GM19240 (cell line): ENCODE results near the gene PCSK1.
"Not testable (repeated sequence)": the region's sequence is repeated elsewhere in the genome, so short reads cannot be mapped to it uniquely, and the experiment has no call there.

ENCODE experiments used
- DNase-seq: peaks from one replicate; pipeline ENCODE4 v3.0.0; 2011; ENCODE audit warnings: low spot score; ENCODE audit not compliant: insufficient read length

Gene PCSK1

GRCh38 chr5:96373381-96373733 lies 59.7 kb downstream of the PCSK1 start:
- no peak for DNase-seq

- DNase-seq: no peak
Measured at GRCh38 chr5:96372726-96373380, 60.2 kb downstream of the PCSK1 start.

- no peak for DNase-seq
Measured at GRCh38 chr5:96370976-96371375, 62.1 kb downstream of the PCSK1 start.

- not testable (repeated sequence) for DNase-seq
Measured at GRCh38 chr5:96367337-96367736, 65.7 kb downstream of the PCSK1 start.

GRCh38 chr5:96354237-96354636 lies 78.8 kb downstream of the PCSK1 start:
- no peak for DNase-seq

GRCh38 chr5:96353220-96353619 lies 79.8 kb downstream of the PCSK1 start:
- DNase-seq: no peak

GRCh38 chr5:96350678-96351077 lies 82.4 kb downstream of the PCSK1 start:
- no peak for DNase-seq

- DNase-seq: no peak
Measured at GRCh38 chr5:96348536-96348935, 84.5 kb downstream of the PCSK1 start.

- DNase-seq: no peak
Measured at GRCh38 chr5:96347502-96348292, 85.4 kb downstream of the PCSK1 start.

GRCh38 chr5:96344678-96345577 lies 88.1 kb downstream of the PCSK1 start:
- DNase-seq: no peak

GRCh38 chr5:96343094-96343493 lies 90.0 kb downstream of the PCSK1 start:
- DNase-seq: no peak

- DNase-seq: no peak
Measured at GRCh38 chr5:96342581-96342980, 90.5 kb downstream of the PCSK1 start.
